Right ventricle myocardium inferior (tissue), 1 donor: Measurements from ENCODE around the gene PRAC1. TPM values are rescaled to one million over a fixed set of nuclear protein-coding genes. Genes with fewer than 3 reads are reported as not detected.
"Not testable (repeated sequence)": the region's sequence is repeated elsewhere in the genome, so short reads cannot be mapped to it uniquely, and the experiment has no call there.

Source experiments
- ATAC-seq: fragments of 200-7000 bp; cut with Tn5 transposase; one replicate; pipeline ENCODE4 v1.9.1; 2020; ENCODE audit warnings: mild to moderate bottlenecking, moderate library complexity
- DNase-seq: peaks from one replicate; pipeline ENCODE4 v3.0.0; 2021; ENCODE audit errors: missing footprints
- intact Hi-C: fragments of 100-400 bp; cut with DNase I; formaldehyde crosslinking; loops from one replicate; pipeline ENCODE4 v1.11.0; 2022
- total RNA-seq: library from RNA; stranded (reverse); fragmentation: NEBNext Ultra II Directional; extraction: Animal tissue kit (Norgen Biotek cat#: 25700); gene quantifications from one replicate; pipeline ENCODE4 v1.2.1, GENCODE V29; 2021
- donor health status: DM: no; HTN: yes; CAD: no; lungs with severe emphysema.

PRAC1 gene
- total RNA-seq, 1 donor from 2014 or later = not detected

GRCh38 chr17:48717367-48718226, 4.7 kb downstream of the PRAC1 start:
- no peak for ATAC-seq
- intact Hi-C loops = no loop called here

GRCh38 chr17:48716549-48716948, 5.8 kb downstream of the PRAC1 start:
- ATAC-seq, DNase-seq, intact Hi-C loops: not testable (repeated sequence)

More at GRCh38 chr17:48717367-48718226, 4.7 kb downstream of the PRAC1 start:
- DNase-seq = no peak

GRCh38 chr17:48715496-48716399, 6.6 kb downstream of the PRAC1 start:
- no peak for ATAC-seq

GRCh38 chr17:48711128-48711527, 11.2 kb downstream of the PRAC1 start:
- ATAC-seq = no peak

More at GRCh38 chr17:48715496-48716399, 6.6 kb downstream of the PRAC1 start:
- no peak for DNase-seq
- intact Hi-C loops = no loop called here

GRCh38 chr17:48704361-48705248, 17.7 kb downstream of the PRAC1 start:
- DNase-seq (no peak), ATAC-seq (no peak)
- intact Hi-C loops = no loop called here

More at GRCh38 chr17:48711128-48711527, 11.2 kb downstream of the PRAC1 start:
- intact Hi-C loops = no loop called here
- DNase-seq = no peak

GRCh38 chr17:48701864-48702532, 20.3 kb downstream of the PRAC1 start:
- ATAC-seq (no peak), DNase-seq (no peak)
- intact Hi-C loops = no loop called here

GRCh38 chr17:48693178-48693577, 29.1 kb downstream of the PRAC1 start:
- intact Hi-C loops = no loop called here
- no peak for ATAC-seq
- no peak for DNase-seq

- DNase-seq (no peak), ATAC-seq (no peak)
- intact Hi-C loops = no loop called here
Measured at GRCh38 chr17:48692049-48692448, 30.3 kb downstream of the PRAC1 start.

GRCh38 chr17:48690655-48691054, 31.7 kb downstream of the PRAC1 start:
- intact Hi-C loops = no loop called here
- DNase-seq = no peak
- ATAC-seq = no peak

- intact Hi-C loops = no loop called here
- no peak for ATAC-seq
Measured at GRCh38 chr17:48681609-48682008, 40.7 kb downstream of the PRAC1 start.

GRCh38 chr17:48679385-48680096, 42.8 kb downstream of the PRAC1 start:
- ATAC-seq (no peak), DNase-seq (no peak)
- intact Hi-C loops = loop anchor here (5.0 to 10.0 kb wide), 3 partner anchors 198 to 615 kb away; no protein-coding TSS in a partner anchor

More at GRCh38 chr17:48681609-48682008, 40.7 kb downstream of the PRAC1 start:
- no peak for DNase-seq

- intact Hi-C loops = loop anchor here (5.0 to 10.0 kb wide), 3 partner anchors 199 to 616 kb away; no protein-coding TSS in a partner anchor
- ATAC-seq (peak; percentile 84), DNase-seq (peak; percentile 77)
Measured at GRCh38 chr17:48678141-48678971, 44.0 kb downstream of the PRAC1 start.

GRCh38 chr17:48676963-48677558, 45.3 kb downstream of the PRAC1 start:
- intact Hi-C loops = loop anchor here (5.0 to 10.0 kb wide), 3 partner anchors 200 to 618 kb away; no protein-coding TSS in a partner anchor
- DNase-seq (no peak), ATAC-seq (no peak)

GRCh38 chr17:48672340-48672739, 50.0 kb downstream of the PRAC1 start:
- DNase-seq (no peak), ATAC-seq (no peak)
- intact Hi-C loops = loop anchor here (10.0 kb wide), 1 partner anchor 622 kb away; no protein-coding TSS in a partner anchor
